ENCODE results near the gene CD81.

The CD81 gene

DNA sequence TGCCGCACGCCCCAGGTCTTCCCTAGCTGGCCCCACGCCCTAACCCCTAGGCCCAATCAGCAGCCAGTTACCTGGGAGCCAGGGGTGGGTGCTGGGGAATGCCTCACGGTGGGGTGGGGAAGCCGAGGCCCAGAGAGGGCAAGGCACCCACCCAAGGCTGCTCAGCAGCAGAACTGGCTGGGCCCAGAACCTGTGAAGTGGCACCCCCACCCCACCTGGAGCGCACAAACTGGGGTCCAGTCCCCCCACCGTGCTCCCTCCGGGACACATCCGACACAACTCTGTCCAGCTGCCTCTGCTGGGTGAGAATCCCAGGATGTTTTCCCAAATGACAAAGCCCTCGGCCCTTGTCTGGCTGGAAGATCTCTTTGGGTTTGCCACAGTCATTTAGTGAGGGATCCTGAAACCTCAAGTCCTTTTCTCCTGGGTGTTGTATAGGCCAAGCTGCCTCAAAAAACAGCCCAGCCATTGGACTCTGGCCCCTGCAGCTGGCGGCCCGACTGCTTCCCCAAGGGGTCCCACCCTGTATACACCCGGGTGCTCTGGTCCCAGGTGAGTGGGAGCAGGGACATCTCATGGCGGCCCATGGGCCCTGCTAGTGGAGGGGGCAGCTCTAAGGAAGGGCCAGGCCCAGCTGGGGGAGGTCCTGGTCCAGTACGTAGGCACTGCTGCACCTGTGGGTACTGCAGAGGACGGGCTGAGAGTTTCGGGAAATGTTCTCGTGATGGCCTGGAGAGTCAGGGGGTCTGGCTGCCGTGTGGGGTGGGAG, 44.3 kb downstream of the CD81 start:
- no peak for DNase-seq (ENCODE audit: low spot score)

DNA sequence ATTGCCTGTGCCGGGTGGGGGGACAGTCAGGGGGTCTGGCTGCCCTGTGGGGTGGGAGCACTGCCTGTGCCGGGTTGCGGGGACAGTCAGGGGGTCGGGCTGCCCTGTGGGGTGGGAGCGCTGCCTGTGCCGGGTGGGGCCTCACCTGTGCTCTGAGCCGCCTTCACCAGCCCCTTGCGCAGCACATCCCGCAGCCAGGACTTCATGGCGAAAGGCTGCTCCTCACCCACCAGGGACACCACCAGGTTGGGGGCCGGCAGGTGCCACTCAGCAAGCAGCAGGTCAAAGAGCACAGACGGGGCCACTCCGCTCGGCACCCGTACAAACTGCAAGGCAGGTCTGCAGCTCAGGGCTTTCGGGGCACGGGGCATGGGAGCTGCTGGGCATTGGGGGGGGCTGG, 44.9 kb downstream of the CD81 start:
- DNase-seq (ENCODE audit: low spot score): no peak

DNA sequence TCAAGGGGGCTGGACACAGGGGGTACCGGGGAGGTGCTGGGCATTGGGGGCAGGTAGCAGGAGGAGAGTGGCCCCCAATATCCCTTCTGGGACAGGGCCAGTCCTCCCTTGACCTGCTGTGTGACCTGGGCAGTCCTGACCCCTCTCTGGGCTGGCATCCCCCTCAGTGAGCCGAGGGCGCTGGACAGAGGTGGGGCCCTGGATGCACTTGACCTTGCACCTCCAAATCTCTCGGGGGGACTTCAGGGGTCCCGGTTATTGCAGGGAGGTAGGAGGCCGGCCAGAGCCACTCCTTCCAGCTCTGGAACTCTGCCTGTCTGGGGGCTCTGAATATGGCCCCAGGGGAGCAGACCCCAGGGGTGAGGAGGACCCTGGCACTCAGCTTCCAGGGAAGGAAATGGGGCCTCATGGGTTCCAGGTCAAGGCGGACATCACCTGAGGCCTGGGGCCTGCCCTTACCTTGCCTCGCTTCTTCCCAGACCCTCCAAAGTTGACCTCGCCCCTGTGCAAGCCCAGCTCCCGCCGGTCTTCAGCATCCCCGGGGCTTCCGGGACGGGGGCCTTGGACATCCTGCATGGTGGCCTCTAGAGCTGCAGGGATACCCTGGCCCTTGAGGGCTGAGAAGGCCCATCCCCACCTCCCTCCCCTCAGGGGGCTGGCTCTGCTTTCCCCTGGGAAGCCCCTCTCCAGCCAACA, 45.5 kb downstream of the CD81 start:
- no peak for DNase-seq (ENCODE audit: low spot score)

DNA sequence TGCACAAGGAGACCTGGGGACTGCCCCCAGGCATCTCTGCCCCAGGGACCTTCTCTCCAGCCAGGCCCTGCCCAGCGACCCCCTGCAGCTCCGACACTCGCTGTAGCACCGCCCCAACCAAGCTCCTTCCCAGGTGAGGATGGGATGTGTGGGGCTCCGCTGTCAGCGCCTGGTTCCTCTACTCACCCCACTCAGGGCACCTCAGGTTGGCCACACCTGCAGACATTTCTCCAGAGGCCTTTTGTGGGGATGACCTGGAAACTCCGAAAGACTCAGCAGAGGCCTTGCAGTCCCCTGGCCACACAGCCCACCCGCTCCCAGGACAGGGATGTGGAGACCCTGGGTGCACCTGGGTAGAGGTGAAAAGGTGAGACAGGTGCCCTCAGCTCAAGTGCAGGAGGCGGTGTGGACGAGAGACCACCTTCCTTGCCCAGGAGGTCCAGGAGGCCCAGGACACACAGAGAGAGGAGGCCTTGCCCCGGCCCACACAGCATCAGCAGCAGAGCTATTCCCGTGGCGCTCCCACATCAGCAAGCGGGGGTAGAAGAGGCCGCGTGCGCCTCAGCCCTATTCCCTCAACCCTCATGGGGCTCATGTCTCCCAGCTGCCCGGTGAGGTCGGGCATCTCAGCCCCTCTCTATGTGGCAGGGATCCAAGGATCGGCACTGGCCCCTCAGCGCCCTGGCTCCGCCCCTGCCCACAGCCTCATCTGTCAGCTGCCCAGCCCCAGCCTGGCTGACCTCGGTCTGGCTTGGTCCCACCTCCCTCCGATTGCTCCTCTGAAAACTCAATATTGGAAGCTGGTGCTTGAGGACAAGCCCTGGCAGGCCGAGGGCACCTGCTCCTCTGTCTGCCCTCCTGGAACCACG, 46.3 kb downstream of the CD81 start:
- DNase-seq (ENCODE audit: low spot score): no peak

DNA sequence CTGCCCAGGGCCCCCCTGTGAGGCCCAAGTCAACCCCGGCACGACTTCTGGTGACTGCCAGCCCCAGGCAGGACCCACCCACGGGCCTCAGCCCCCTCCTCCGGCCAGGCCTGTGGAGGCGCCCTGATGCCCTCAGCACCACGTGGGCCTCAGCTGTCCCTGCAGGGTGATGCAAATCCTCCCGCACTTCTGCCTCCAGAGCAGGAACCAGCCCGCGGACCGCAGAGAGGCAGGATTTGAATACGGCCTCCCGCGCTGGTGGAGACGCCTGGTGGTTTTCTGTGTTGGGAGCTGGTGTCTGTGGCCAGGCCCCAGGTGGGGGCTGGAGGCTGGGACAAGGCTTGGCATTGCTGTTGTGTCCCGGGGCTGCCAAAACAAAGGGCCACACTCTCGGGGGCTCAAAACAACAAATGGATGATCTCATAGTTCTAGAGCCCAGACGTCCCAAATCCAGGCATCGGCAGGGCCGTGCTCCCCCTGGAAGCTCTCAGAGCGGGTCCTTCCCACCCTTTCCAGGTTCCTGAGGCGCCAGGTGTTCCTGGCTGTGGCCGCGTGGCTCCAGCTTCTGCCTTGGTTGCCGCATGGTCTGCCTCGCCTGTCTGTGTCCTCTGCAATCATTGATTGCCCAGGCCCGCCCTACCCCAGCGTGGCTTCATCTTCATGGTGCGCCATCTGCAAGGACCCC, 47.8 kb downstream of the CD81 start:
- no peak for DNase-seq (ENCODE audit: low spot score)

DNA sequence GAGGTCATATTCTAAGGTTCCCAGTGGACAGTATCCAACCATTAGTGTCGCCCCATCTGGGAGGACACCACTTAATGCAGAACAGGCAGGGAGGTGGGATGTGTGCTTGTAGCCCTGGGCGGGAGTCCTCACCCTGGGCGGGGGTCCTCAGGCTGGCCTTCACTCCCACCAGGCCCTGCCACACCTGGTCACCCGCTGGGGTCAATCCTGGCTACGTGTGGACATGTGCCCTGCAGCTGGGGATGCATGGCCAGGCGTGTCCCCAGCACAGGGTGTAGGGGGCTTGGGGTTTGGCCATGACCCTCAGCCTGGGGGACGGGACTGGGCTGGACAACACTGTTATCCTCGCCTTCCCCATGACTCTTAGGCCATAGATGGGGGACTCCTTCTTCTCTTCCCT, 48.4 kb downstream of the CD81 start:
- DNase-seq (ENCODE audit: low spot score): no peak

DNA sequence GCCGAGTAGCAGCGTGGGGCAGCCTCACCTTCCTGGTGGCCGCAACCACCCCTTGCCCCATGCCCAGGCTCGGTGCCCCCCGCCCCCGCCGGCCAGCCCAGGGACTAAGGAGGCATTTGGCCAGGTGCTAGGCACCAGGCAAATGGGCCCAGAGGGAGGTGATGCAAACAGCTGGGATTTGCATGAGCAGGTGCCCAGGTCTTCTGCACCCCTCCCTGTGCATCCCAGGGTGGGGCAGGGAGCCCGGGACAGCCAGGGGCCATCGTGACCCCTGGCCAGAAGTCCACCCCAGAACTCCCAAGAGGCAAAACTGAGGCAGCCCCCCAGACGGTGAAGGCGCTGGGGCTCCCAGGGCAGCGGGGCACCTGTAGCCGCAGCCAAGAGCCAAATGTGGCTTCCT, 49.1 kb downstream of the CD81 start:
- no peak for DNase-seq (ENCODE audit: low spot score)

DNA sequence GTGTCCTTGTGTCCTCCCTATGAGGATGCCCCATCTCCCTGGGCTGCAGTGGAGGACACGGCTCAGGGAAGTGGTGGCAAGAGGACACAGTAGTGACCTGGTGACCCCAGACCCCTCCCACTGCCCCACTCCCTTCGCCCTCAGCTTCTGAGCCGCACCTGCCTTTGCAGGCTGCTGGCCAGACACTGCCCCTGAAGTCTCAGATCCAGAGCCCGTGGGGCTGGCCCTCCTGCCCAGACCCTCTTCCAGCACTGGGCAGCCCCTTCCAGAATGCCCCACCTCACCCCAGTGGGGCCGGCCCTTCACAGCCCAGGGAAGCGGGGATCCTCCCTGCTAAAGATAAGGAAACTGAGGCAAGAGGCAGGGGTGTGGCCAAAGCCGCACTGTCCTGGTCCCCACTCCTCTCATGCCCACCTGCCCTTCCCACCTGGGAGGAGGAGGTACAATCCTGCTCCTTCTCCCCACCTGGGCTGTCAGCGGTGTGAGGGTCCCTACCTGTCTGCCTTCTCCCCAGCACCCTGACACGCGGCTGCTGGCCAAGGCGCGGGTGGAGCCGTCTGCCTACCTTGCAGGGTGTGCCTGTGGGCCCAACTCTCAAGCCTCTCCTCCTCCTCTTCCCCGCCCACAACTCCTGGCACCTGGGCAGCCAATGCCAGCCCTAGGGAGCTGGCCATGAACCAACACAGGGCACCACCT, 49.9 kb downstream of the CD81 start:
- DNase-seq (ENCODE audit: low spot score): no peak

DNA sequence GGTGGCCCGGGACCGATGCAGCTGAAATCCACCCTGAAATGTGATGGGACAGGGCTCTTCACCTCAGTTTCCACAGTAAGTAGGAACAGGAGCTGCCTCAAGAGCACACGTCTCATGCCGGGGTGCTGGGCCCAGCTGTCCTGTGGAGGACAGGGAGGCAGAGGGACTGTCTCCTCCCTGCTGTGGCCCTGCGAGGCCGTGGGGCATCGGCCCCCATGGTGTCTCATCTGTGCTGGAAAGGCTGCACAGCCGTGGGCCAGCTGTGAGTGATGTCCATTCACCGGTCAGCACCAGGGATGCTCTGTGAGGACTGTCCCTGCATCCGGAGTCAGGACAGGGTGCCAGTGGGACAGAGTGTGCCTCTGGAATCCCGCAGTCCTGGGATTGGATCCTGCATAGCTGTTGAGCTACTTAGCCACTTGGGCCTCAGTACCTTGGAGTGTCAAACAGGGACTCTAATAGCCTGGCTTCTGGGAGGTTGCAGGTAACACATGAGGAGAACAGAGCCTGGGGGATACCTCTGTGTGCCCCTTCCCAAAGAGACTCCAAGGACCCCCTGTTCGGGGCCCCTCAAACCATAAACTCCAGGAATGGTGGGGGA, 50.7 kb downstream of the CD81 start:
- DNase-seq (ENCODE audit: low spot score): no peak

DNA sequence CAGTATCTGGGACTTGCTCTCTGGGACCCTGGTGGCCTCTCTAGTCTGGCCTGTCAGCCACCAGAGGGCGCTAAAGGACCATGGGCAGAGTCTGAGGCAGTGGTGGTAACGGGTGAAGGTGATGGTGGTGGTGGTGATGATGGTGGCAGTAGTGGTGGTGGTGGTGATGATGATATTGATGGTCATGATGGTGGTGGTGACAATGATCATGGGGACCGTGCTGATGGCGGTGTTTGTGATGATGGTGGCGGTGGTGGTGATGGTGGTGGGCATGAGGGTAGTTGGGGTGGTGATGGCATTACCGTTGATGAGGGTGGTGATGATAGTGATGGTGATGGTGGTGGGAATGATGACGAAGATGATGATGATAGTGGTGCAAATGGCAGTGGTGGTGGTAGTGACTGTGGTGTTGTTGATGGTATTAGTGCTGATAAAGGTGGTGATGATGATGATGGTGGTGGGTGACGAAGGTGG, 51.2 kb downstream of the CD81 start:
- DNase-seq (ENCODE audit: low spot score): peak; percentile 77

DNA sequence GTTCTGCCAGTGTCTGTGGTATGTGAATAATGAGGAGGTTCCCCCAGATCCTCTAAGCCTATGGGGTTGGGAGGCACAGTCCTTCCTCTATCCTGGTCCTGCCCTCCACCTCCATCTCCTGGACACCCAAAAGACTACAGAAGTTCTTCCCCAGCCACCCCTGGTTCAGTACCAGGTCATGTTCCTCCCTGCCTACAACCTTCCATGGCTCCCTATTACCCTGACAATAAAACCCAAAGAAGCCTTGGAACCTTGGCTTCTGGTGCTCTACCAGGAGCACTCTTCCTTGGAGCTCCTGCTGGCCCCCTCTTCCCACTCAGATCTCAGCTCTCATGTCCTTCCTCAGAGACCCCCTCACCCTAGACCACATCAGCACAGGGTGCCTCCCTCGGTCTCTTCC, 54.3 kb downstream of the CD81 start:
- no peak for DNase-seq (ENCODE audit: low spot score)

DNA sequence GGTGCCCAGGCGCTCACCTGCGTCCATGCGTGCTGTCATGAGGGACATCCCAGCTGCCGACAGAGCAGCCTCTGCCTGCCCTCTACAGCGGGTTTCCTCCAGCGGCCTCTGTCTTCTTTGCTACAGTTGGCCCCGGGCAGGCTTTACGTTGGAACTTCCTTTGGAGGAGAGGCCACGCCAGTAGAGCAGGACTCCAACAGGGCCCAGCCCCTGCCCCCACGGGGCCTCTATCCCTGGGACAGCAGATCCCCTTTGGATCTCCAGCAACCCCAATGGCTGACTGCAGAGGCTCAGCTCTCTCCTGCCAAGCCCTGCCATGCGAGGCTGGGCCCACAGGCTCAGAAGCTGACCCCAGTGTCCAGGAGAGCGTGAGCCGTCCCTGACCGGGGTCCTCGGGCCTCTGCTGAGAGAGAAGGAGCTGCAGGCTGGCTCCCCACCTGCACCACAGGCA, 55.1 kb downstream of the CD81 start:
- no peak for DNase-seq (ENCODE audit: low spot score)

DNA sequence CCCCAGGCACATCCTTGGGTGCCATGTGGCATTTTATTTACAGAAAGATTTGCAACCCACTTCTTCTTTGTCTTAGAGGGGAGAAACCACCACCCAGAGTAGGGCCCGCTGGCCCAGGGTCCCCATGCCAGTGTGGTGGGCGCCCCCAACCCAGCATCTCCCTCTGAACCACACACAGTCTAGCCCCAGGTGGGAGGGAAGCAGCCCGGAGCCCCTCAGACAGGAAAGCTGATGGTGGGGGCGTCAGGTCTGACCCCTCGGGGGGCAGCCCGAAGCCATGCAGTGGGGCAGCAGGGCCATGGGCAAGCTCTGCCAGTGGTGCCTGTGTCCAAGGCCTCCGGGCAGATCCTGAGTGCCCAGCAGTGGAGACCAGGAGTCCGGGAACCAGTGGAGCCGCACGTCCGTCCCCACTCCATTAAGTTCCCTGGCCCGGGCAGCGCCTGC, 55.5 kb downstream of the CD81 start:
- DNase-seq (ENCODE audit: low spot score): no peak

DNA sequence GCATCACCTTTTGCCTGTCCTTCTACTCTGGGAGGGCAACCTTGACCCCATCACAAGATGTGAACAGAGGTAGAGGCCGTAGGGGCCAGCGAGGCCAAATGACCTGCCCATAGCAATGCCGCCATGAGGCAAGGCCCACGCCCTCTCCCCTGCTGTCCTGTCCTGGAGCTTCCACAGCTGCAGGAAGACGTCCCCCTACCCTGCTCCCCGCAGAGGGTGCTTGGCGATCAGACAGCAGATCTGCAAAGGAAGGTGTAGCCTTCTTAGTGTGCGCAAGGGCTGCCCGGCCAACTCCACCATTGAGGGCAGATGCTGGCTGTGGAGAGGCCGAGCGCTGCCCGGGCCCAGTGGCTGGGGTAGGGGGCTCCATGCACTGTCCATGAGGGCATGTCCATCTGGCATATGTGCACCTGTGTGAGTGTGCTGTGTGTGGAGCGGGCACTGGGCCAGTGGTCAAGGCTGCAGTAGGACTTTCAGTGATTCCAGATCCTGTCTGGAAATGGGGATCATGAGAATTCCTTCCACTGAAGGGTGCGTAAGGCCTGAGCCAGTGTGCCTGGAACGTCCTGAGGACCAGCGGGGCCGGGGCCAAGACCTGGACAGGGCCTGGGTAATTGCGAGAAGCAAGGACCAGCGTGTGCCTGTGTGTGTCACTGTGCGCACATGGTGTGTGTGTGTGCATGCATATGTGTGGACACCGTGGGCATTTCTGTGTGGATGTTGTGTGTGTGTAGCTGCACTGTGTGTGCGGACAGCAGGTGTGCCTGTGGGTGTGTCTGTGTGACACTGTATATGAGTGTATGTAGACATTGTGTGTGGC, 56.2 kb downstream of the CD81 start:
- no peak for DNase-seq (ENCODE audit: low spot score)

DNA sequence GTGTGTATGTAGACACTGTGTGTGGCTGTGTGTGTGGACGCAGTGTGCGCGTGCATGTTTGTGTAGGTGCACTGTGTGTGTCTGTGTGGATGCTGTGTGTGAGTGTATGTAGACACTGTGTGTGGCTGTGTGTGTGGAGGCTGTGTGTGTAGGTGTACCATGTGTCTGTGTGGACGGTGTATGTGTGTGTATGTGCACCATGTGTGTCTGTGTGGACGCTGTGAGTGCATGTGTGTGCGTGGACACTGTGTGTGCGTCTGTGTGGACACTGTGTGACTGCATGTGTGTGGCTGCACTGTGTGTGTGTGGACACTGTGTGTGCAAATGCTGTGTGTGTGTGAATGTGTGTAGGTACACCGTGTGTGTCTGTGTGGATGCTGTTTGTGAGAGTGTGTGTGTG, 56.9 kb downstream of the CD81 start:
- DNase-seq (ENCODE audit: low spot score): no peak

DNA sequence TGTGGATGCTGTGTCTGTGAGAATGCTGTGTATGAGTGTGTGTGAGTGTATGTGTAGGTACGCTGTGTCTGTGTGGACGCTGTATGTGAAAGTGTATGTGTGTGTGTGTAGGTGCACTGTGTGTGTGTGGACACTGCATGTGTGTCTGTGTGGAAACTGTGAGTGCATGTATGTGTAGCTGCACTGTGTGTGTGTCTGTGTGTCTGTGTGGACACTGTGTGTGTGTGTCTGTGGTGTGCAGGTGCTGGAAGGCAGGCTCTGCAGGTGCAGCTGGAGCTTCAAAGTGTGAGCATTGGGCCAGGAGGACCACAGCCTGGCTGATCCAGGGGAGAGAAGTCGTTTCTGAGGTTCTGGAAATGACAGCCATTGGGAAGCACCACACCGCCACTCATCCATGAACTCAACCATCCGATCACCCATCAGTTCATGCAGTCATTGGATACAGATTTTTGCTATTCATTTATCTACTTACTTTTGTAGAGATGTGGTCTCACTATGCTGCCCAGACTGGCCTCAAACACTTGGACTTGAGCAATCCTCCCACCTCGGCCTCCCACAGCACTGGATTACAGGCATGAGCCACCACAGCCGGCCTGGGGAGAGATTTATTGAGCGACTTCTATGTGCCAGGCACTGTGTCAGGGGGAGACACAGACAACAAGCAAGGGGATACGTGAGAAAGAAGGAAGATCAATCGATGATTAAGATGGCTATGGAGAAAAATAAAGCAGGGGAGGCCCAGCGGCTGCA, 57.6 kb downstream of the CD81 start:
- DNase-seq (ENCODE audit: low spot score): no peak

DNA sequence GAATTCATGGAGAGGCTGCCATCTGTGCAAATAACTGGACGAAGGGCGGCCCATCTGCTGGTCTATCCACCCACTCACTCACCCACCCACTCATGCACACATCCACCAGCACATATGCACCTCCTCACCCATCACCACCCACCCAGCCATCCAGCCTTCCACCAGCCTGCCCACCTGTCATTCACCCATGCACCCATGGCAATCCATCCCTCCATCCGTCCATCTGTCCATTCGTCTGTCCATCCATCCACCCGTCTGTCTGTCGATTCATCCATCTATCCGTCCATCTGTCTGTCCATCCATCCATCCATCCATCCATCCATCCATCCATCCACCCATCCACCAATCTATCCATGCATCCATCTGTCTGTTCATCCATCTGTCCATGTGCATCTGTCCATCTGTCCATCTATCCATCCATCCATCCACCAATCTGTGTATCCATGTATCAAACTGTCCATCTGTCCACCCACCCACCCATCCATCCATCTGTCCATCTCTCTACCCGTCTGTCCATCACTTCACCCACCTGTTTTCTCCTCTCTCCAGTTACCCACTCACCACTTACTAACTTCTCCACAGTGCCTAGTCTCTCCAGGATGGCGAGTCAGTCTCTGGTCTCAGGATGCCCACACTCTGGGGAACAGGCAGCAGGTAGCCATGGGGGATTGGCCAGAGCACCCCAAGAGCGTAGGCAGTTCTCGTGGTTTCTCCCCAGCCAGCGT, 58.3 kb downstream of the CD81 start:
- DNase-seq (ENCODE audit: low spot score): no peak

DNA sequence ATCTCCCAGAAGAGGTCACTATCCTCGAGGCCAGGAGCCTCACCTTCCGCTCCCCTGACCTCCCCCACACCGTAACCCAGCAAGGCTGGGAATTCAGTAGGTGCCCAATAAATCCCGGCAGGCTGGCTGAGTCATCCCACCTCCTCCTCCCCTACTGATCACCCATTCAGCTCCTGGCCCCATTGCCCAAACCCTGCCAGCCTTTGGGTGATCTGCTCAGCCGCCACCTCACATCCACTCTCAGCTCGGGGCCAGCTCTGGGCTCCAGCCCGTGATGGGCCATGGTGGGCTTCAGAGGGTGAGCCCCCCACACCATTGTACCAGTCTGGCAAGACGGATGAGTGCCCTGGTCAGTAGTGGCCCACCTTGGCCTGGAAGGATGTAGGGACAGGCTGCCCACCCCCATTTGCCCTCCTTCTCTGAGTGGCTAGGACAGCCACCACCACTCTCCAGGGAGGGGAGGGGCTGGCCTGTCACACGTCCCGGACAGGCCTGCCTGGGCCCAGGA, 59.0 kb downstream of the CD81 start:
- no peak for DNase-seq (ENCODE audit: low spot score)
